Smooth muscle cell (in vitro differentiated cells): ENCODE results near the gene CEP250. TPM values are rescaled to one million over a fixed set of nuclear protein-coding genes. Genes with fewer than 3 reads are reported as not detected.

Experiments used
- DNase-seq: peaks from one replicate; lab custom pipeline; 2025; ENCODE audit not compliant: unreplicated experiment; lab: John Stamatoyannopoulos, UW
- H2AFZ ChIP-seq: fragments of 200-600 bp; sonication (generic); 2 replicates; pipeline ENCODE4 v1.6.0; 2016; ENCODE audit warnings: antibody characterized with exemption, low read depth, mild to moderate bottlenecking
- H3F3A ChIP-seq: fragments of 200-600 bp; sonication (generic); 2 replicates; pipeline ENCODE4 v1.6.0; 2017; ENCODE audit warnings: antibody characterized with exemption, low read depth
- H3K27ac ChIP-seq: fragments of 200-600 bp; sonication (generic); 2 replicates; pipeline ENCODE4 v1.5.1; 2016; ENCODE audit warnings: low read depth, mild to moderate bottlenecking
- H3K27me3 ChIP-seq: fragments of 200-600 bp; sonication (generic); 2 replicates; pipeline ENCODE4 v1.6.1; 2016; ENCODE audit warnings: low read depth, mild to moderate bottlenecking
- H3K36me3 ChIP-seq: fragments of 200-600 bp; sonication (generic); 2 replicates; pipeline ENCODE4 v1.5.1; 2016; ENCODE audit warnings: low read depth
- H3K4me1 ChIP-seq: fragments of 200-600 bp; sonication (generic); 2 replicates; pipeline ENCODE4 v1.5.1; 2016; ENCODE audit warnings: low read depth
- H3K4me2 ChIP-seq: fragments of 200-600 bp; sonication (generic); 2 replicates; pipeline ENCODE4 v1.6.0; 2016; ENCODE audit warnings: mild to moderate bottlenecking
- H3K4me3 ChIP-seq: fragments of 200-600 bp; sonication (generic); 2 replicates; pipeline ENCODE4 v1.5.1; 2016; ENCODE audit warnings: mild to moderate bottlenecking
- H3K79me2 ChIP-seq: fragments of 200-600 bp; sonication (generic); 2 replicates; pipeline ENCODE4 v1.6.0; 2016; ENCODE audit warnings: low read depth, mild to moderate bottlenecking
- H3K9ac ChIP-seq: fragments of 200-600 bp; sonication (generic); 2 replicates; pipeline ENCODE4 v1.6.0; 2016; ENCODE audit warnings: low read depth
- H3K9me3 ChIP-seq: fragments of 200-600 bp; sonication (generic); replicated peaks from 2 replicates; pipeline ENCODE4 v1.5.1; 2016; ENCODE audit warnings: low read depth
- H4K20me1 ChIP-seq: fragments of 200-600 bp; sonication (generic); 2 replicates; pipeline ENCODE4 v1.6.0; 2016; ENCODE audit warnings: low read depth
- WGBS: methylation state at CpG from one replicate; pipeline ENCODE4 v1.1.7; 2016; ENCODE audit warnings: low lambda C conversion rate; 5-methylcytosine and 5-hydroxymethylcytosine counted together
- polyA plus RNA-seq: library from polyadenylated mRNA; unstranded; fragments of >200 nt; fragmentation: Nextera tagmentation; extraction: Ambion mirVana; gene quantifications from 2 replicates; pipeline ENCODE4 v1.2.1, GENCODE V29; 2016
- total RNA-seq: library from RNA; depleted of rRNA; stranded (reverse); fragments of >200 nt; gene quantifications from 2 replicates; pipeline ENCODE4 v1.2.3, GENCODE V29; 2014
- TF ChIP-seq, protein P1 (sequence below): fragments of 200-600 bp; sonication (generic); IDR thresholded peaks from 2 replicates; pipeline ENCODE4 v1.5.1; 2017; ENCODE audit warnings: borderline replicate concordance, mild to moderate bottlenecking, antibody characterized with exemption; ENCODE audit not compliant: insufficient read depth, poor library complexity, severe bottlenecking

Gene CEP250
- total and polyA plus RNA-seq, 2 experiments from 2014 or later: 16.0 to 22.1 TPM

DNA sequence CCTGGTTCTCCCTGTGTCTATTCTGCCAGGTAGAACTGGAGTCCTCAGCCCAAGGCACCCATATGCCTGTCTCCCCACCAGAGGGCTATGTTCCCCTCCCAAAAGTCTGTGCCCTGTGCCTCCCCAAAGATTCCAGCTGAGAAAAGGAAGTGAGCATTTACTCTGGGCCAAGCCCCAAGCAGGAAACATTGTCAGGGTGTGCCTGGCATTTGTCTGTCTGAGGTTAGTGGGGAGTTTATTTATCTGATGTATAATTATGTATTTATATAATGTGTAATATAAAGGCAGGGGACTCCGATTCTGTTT lies 23.0 kb upstream of the CEP250 start:
- WGBS: 100% methylated on average over 1 of the region's 1 CpG
- Histone ChIP-seq H3K27me3 (no peaks in the 10 kb centered on the region), H3K9ac (no peak overlapping the region), H3K36me3 (no peaks in the 10 kb centered on the region), H3K79me2 (no peaks in the 10 kb centered on the region), H3K4me3 (no peak overlapping the region), H3F3A (no peaks in the 10 kb centered on the region), H3K9me3 (no peaks in the 10 kb centered on the region), H3K4me1 (peaks cover 13% of the 10 kb centered on the region), H4K20me1 (no peaks in the 10 kb centered on the region), H3K27ac (no peak overlapping the region), H3K4me2 (no peak overlapping the region), H2AFZ (no peak overlapping the region)
- DNase-seq: no peak
- TF ChIP-seq, protein P1, sequence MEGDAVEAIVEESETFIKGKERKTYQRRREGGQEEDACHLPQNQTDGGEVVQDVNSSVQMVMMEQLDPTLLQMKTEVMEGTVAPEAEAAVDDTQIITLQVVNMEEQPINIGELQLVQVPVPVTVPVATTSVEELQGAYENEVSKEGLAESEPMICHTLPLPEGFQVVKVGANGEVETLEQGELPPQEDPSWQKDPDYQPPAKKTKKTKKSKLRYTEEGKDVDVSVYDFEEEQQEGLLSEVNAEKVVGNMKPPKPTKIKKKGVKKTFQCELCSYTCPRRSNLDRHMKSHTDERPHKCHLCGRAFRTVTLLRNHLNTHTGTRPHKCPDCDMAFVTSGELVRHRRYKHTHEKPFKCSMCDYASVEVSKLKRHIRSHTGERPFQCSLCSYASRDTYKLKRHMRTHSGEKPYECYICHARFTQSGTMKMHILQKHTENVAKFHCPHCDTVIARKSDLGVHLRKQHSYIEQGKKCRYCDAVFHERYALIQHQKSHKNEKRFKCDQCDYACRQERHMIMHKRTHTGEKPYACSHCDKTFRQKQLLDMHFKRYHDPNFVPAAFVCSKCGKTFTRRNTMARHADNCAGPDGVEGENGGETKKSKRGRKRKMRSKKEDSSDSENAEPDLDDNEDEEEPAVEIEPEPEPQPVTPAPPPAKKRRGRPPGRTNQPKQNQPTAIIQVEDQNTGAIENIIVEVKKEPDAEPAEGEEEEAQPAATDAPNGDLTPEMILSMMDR: no peak

DNA sequence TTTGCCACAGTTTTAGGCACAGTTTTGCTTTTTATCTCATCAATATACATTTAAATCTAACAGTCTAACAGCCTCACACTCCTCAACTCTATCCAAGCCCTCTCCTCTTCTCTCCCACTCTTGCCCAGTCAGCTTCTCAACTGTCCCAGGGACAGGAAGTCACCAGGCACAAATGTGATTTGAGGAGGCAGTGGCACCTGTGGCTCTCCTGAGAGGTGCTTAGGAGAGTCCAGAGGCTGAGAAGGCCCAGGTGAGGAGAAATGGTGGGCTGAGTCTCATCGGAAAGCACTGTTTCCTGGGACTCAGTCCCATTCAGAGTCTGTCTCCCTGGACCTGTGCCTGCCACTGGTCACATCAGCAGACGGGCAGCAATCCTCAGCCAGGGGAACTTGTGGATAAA lies 22.1 kb upstream of the CEP250 start:
- H3K27me3 ChIP-seq: no peaks in the 10 kb centered on the region
- H3K27ac ChIP-seq: no peak overlapping the region
- H3K4me2 ChIP-seq: no peak overlapping the region
- H3K36me3 ChIP-seq: no peaks in the 10 kb centered on the region
- H4K20me1 ChIP-seq: no peaks in the 10 kb centered on the region
- no peak for DNase-seq
- TF ChIP-seq, protein P1: no peak
- no peaks in the 10 kb centered on the region for H3F3A ChIP-seq
- H3K79me2 ChIP-seq: no peaks in the 10 kb centered on the region
- H3K9ac ChIP-seq: no peak overlapping the region
- H3K4me3 ChIP-seq: no peak overlapping the region
- H2AFZ ChIP-seq: no peak overlapping the region
- no peaks in the 10 kb centered on the region for H3K9me3 ChIP-seq
- 86% methylated on average over 2 of the region's 2 CpGs for WGBS
- peaks cover 22% of the 10 kb centered on the region for H3K4me1 ChIP-seq

DNA sequence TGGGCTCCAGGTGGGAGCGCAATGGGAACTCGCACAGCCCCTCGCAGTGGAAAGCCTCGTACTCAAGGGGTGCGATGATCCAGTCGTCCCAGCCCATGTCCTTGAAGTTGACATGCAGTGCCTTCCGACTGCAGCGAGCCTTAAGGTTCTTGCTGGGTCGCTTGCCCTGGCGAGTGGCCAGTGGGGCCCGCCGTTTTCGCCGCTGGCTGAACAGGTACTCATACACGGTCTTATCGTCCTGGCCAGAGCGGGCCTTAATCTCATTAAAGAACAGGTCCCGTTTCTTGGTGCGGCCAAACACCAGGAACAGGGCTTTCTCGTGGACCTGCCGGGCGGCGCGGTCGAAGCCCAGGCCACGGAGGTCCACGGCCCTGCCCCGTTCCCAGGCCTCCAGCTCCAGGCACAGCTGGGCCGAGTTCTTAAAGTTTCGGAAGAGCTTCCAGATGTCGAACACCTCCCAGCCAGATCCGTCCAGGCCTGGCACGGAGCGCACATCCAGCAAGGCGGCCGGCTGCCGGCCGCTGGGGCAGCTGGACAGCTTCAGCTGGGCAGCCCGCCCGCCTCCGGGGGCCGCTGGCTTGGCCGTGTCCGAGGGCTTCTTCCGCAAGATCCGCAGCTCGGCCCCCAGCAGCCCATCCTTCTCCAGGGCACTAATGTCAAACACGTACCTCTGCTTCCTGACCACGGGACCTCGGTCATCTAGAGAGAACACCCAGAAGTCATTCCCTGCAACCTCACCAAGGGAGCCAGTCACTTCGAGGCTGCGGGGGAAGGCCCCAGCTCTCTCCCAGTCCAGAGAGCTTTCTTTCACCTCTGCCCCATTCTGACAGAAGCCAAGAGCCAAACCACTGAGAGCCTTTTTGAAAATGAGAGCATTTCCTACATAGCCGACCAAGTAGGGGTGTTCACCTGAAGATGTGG lies 21.1 kb upstream of the CEP250 start:
- Histone ChIP-seq H3K9ac (no peak overlapping the region), H3K27ac (no peak overlapping the region), H3K4me3 (no peak overlapping the region), H3F3A (no peaks in the 10 kb centered on the region), H3K27me3 (no peaks in the 10 kb centered on the region), H3K9me3 (no peaks in the 10 kb centered on the region), H4K20me1 (no peaks in the 10 kb centered on the region), H3K79me2 (no peaks in the 10 kb centered on the region), H3K36me3 (no peaks in the 10 kb centered on the region), H3K4me1 (peaks cover 25% of the 10 kb centered on the region), H3K4me2 (no peak overlapping the region), H2AFZ (no peak overlapping the region)
- 95% methylated on average over 48 of the region's 53 CpGs for WGBS
- TF ChIP-seq, protein P1: no peak
- no peak for DNase-seq

DNA sequence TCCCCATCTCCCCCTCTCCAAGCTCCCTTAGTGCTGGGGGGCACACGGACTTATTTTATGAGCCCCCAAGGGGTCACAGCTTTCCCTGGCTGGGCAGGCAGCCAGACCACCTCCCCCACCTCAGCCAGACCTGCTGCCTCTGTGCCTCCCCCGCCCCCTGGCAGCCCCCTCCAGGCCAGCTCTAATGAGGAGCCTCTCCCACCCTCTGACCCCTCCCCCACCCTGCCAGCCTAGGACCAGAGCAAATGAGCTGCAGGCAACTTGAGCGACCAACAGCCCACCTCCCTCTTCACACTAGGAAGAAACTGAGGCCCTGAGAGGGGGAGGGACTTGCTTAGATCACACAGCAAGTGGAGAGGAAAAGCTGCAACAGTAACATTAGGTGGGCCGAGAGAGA lies 19.2 kb upstream of the CEP250 start:
- Histone ChIP-seq H3K9ac (no peak overlapping the region), H3K79me2 (no peaks in the 10 kb centered on the region), H3K4me1 (peaks cover 25% of the 10 kb centered on the region), H2AFZ (no peak overlapping the region), H3K4me2 (no peak overlapping the region), H3F3A (no peaks in the 10 kb centered on the region), H3K27me3 (no peaks in the 10 kb centered on the region), H3K27ac (no peak overlapping the region), H4K20me1 (no peaks in the 10 kb centered on the region), H3K9me3 (no peaks in the 10 kb centered on the region), H3K36me3 (no peaks in the 10 kb centered on the region), H3K4me3 (no peak overlapping the region)
- 52% methylated on average over 3 of the region's 4 CpGs for WGBS
- no peak for DNase-seq
- TF ChIP-seq, protein P1: no peak
